Measurements from ENCODE around the gene LRRC47. TPM values are rescaled to one million over a fixed set of nuclear protein-coding genes. Genes with fewer than 3 reads are reported as not detected.

LRRC47 gene
- total RNA-seq, 4 donors from 2014 or later, result 21.6 to 33.5 (median 30.9) TPM

GRCh38 chr1:3790500-3790923, 5.8 kb downstream of the LRRC47 start:
- ATAC-seq (ENCODE audit: low FRiP score) (no peak), DNase-seq (ENCODE audit: low spot score) (no peak)
- TF ChIP-seq, protein P1, sequence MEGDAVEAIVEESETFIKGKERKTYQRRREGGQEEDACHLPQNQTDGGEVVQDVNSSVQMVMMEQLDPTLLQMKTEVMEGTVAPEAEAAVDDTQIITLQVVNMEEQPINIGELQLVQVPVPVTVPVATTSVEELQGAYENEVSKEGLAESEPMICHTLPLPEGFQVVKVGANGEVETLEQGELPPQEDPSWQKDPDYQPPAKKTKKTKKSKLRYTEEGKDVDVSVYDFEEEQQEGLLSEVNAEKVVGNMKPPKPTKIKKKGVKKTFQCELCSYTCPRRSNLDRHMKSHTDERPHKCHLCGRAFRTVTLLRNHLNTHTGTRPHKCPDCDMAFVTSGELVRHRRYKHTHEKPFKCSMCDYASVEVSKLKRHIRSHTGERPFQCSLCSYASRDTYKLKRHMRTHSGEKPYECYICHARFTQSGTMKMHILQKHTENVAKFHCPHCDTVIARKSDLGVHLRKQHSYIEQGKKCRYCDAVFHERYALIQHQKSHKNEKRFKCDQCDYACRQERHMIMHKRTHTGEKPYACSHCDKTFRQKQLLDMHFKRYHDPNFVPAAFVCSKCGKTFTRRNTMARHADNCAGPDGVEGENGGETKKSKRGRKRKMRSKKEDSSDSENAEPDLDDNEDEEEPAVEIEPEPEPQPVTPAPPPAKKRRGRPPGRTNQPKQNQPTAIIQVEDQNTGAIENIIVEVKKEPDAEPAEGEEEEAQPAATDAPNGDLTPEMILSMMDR (IDR thresholded peaks at IDR 0.05), result no peak

GRCh38 chr1:3789421-3790300, 6.6 kb downstream of the LRRC47 start:
- DNase-seq (ENCODE audit: low spot score), result no peak
- ATAC-seq (ENCODE audit: low FRiP score), result no peak
- TF ChIP-seq, protein P1 (IDR thresholded peaks at IDR 0.05), result no peak

- TF ChIP-seq, protein P1 (IDR thresholded peaks at IDR 0.05), result no peak
- no peak for DNase-seq (ENCODE audit: low spot score)
- ATAC-seq (ENCODE audit: low FRiP score), result no peak
Observed at GRCh38 chr1:3788756-3789420, 7.4 kb downstream of the LRRC47 start.

DNA sequence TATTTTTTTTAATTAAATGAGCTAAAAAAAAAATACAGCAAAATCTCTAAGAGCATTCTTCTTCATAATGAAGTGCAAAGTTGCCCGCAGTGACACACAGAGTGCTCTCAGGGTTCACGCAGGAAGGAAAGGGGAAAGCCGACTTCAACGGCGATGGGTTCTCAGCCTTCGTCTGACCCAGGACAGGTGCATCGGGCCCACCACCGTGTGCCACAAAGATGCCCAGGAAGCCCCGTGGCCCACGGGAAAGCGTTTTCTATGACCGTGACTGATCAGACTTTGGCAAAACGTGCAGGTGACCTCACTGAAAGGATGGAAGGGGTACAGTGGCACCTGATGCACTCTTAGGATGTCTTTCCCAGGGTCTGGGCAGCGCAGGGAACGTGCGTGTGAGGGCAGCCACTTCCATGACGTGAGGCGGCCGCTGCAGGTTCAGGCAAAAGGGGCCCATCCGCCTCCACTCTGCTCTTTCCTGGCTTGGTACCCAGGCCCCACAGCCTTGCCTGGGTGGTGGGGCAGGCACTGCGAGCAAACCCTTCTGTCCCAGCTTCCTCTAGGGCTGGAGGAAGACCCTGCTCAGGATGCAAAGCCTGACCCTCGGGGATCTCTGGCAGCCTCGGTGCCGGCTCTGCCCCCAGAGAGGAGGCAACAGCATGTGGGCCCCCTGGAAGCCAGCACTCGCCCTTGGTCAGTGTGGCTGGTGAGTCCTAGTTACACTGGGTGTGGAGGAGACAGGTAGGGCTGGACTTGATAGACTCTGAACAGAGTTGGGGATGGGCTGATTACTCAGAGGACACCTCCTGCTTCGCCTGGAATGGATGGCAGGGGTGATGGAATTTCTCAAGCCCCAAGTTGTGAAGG, 8.3 kb downstream of the LRRC47 start:
- no peak for DNase-seq (ENCODE audit: low spot score)
- TF ChIP-seq, protein P1 (IDR thresholded peaks at IDR 0.05), result no peak
- no peak for ATAC-seq (ENCODE audit: low FRiP score)

- DNase-seq (ENCODE audit: low spot score) (no peak), ATAC-seq (ENCODE audit: low FRiP score) (no peak)
Observed at GRCh38 chr1:3787349-3787715, 9.0 kb downstream of the LRRC47 start.

More at GRCh38 chr1:3787349-3787715, 9.0 kb downstream of the LRRC47 start:
- TF ChIP-seq, protein P1 (IDR thresholded peaks at IDR 0.05), result no peak
